SW480 (cell line): Measurements from ENCODE around the gene UBXN11.
"Not testable (repeated sequence)": the region's sequence is repeated elsewhere in the genome, so short reads cannot be mapped to it uniquely, and the experiment has no call there.

Experiments
- DNase-seq: peaks from one replicate; pipeline ENCODE4 v3.0.0-alpha.2; 2016; ENCODE audit warnings: low spot score

UBXN11 gene

GRCh38 chr1:26305667-26306289 is 658 bp downstream of the UBXN11 start:
- no peak for DNase-seq

- no peak for DNase-seq
These were observed 3.6 kb downstream of the UBXN11 start for GRCh38 chr1:26302733-26303405.

- no peak for DNase-seq
These were observed 5.7 kb downstream of the UBXN11 start for GRCh38 chr1:26300578-26301275.

GRCh38 chr1:26297791-26298124 is 8.7 kb downstream of the UBXN11 start:
- DNase-seq, result no peak

- no peak for DNase-seq
These were observed 9.2 kb downstream of the UBXN11 start for GRCh38 chr1:26297057-26297790.

- DNase-seq, result no peak
These were observed 9.9 kb downstream of the UBXN11 start for GRCh38 chr1:26296340-26297056.

- no peak for DNase-seq
These were observed 11.0 kb downstream of the UBXN11 start for GRCh38 chr1:26295194-26296138.

GRCh38 chr1:26293911-26294463 is 12.4 kb downstream of the UBXN11 start:
- no peak for DNase-seq

- not testable (repeated sequence) for DNase-seq
These were observed 13.7 kb downstream of the UBXN11 start for GRCh38 chr1:26292735-26293134.

GRCh38 chr1:26291939-26292338 is 14.5 kb downstream of the UBXN11 start:
- DNase-seq, result no peak

- DNase-seq, result no peak
These were observed 15.0 kb downstream of the UBXN11 start for GRCh38 chr1:26291433-26291832.

- DNase-seq, result no peak
These were observed 15.6 kb downstream of the UBXN11 start for GRCh38 chr1:26290882-26291261.

- DNase-seq, result no peak
These were observed 16.1 kb downstream of the UBXN11 start for GRCh38 chr1:26290122-26290881.

- no peak for DNase-seq
These were observed 17.0 kb downstream of the UBXN11 start for GRCh38 chr1:26289158-26290059.

GRCh38 chr1:26288311-26288941 is 18.0 kb downstream of the UBXN11 start:
- DNase-seq, result no peak

GRCh38 chr1:26287811-26288210 is 18.6 kb downstream of the UBXN11 start:
- DNase-seq, result no peak

- DNase-seq, result no peak
These were observed 19.3 kb downstream of the UBXN11 start for GRCh38 chr1:26287033-26287711.

GRCh38 chr1:26286064-26286416 is 20.4 kb downstream of the UBXN11 start:
- no peak for DNase-seq
